Measurements from ENCODE around the gene AACS. TPM values are rescaled to one million over a fixed set of nuclear protein-coding genes. Genes with fewer than 3 reads are reported as not detected.

The AACS gene
- total RNA-seq, 1 experiment from 2014 or later = 31.3 TPM

DNA sequence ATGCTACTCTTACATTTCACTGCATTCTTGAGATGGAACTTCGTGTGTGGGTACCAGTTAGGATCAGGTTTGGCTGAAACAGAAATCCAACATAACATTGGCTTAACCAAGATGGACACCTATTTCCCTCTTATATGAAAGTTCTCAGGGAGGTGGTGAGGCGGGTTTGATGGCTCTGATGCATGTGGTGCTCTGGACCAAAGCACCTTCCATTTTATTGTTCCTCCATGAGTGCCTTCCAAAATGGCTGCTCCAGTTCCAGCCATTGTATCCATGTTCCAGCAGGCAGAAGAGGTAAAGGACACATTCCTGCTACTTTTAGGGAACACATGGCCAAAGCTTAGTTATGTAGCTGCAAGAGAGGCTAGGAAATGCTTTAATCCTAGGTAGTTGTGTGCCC is 42.2 kb upstream of the AACS start:
- Mint-ChIP-seq H3K4me3 (ENCODE audit: unreplicated experiment) (no peak overlapping the region), H3K4me1 (ENCODE audit: low read depth, unreplicated experiment) (no peaks in the 10 kb centered on the region), H3K9me3 (ENCODE audit: unreplicated experiment) (no peaks in the 10 kb centered on the region), H3K27ac (ENCODE audit: unreplicated experiment) (no peak overlapping the region), H3K27me3 (ENCODE audit: insufficient read depth, unreplicated experiment) (no peaks in the 10 kb centered on the region), H3K36me3 (ENCODE audit: insufficient read depth, unreplicated experiment) (peaks cover 15% of the 10 kb centered on the region)
- TF ChIP-seq, protein P1, sequence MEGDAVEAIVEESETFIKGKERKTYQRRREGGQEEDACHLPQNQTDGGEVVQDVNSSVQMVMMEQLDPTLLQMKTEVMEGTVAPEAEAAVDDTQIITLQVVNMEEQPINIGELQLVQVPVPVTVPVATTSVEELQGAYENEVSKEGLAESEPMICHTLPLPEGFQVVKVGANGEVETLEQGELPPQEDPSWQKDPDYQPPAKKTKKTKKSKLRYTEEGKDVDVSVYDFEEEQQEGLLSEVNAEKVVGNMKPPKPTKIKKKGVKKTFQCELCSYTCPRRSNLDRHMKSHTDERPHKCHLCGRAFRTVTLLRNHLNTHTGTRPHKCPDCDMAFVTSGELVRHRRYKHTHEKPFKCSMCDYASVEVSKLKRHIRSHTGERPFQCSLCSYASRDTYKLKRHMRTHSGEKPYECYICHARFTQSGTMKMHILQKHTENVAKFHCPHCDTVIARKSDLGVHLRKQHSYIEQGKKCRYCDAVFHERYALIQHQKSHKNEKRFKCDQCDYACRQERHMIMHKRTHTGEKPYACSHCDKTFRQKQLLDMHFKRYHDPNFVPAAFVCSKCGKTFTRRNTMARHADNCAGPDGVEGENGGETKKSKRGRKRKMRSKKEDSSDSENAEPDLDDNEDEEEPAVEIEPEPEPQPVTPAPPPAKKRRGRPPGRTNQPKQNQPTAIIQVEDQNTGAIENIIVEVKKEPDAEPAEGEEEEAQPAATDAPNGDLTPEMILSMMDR (IDR thresholded peaks at IDR 0.05; ENCODE audit: insufficient read depth in 1 of 2, low read depth in 1 of 2, low read length in 1 of 2, severe bottlenecking in 1 of 2, unreplicated experiment in 1 of 2) = no peak
- H3K4me1 ChIP-seq = no peaks in the 10 kb centered on the region
- no peaks in the 10 kb centered on the region for H3K27me3 ChIP-seq (replicated peaks; ENCODE audit: control insufficient read depth, insufficient read depth, low read length)
- BruUV-seq (replicated peaks) = no TSS peak
- H3K36me3 ChIP-seq (ENCODE audit: control insufficient read depth, insufficient read depth, low read length) = no peaks in the 10 kb centered on the region; the same call in 1 of the 2 replicates
- POLR2A ChIA-PET = no interaction called here
- no peaks in the 10 kb centered on the region for H3K9me3 ChIP-seq
- intact Hi-C loops (cut with micrococcal nuclease; ENCODE audit: unreplicated experiment) = no loop called here
- no peak overlapping the region for H3K4me3 ChIP-seq (ENCODE audit: low read depth, low read length)
- CTCF ChIA-PET = no interaction called here
- no peak for DNase-seq

DNA sequence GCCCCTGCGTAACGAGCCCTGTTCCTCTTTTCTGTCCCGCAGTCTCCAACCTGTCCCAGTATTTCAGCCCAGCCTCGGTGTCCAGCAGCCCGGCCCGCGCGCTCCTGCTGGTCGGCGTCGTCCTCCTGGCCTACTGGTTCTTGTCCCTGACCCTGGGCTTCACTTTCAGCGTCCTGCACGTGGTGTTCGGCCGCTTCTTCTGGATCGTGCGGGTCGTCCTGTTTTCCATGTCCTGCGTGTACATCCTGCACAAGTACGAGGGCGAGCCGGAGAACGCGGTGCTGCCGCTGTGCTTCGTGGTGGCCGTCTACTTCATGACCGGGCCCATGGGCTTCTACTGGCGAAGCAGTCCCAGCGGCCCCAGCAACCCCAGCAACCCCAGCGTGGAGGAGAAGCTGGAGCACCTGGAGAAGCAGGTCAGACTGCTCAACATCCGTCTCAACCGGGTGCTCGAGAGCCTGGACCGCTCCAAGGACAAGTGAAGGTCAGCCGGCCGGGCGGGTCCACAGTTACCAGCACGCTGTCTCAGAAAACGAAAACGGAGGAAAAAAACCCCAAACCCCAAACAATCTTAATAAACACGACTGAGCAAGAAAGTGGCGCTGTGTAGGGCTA is 40.2 kb upstream of the AACS start:
- Mint-ChIP-seq H3K27me3 (ENCODE audit: insufficient read depth, unreplicated experiment) (no peaks in the 10 kb centered on the region), H3K27ac (ENCODE audit: unreplicated experiment) (no peak overlapping the region), H3K9me3 (ENCODE audit: unreplicated experiment) (no peaks in the 10 kb centered on the region), H3K4me1 (ENCODE audit: low read depth, unreplicated experiment) (no peaks in the 10 kb centered on the region), H3K36me3 (ENCODE audit: insufficient read depth, unreplicated experiment) (peaks cover 15% of the 10 kb centered on the region), H3K4me3 (ENCODE audit: unreplicated experiment) (no peak overlapping the region)
- H3K9me3 ChIP-seq = no peaks in the 10 kb centered on the region
- intact Hi-C loops (cut with micrococcal nuclease; ENCODE audit: unreplicated experiment) = no loop called here
- CTCF ChIA-PET = no interaction called here
- H3K4me3 ChIP-seq (ENCODE audit: low read depth, low read length) = no peak overlapping the region
- TF ChIP-seq, protein P1 (IDR thresholded peaks at IDR 0.05; ENCODE audit: insufficient read depth in 1 of 2, low read depth in 1 of 2, low read length in 1 of 2, severe bottlenecking in 1 of 2, unreplicated experiment in 1 of 2) = no peak
- no TSS peak for BruUV-seq (replicated peaks)
- POLR2A ChIA-PET = no interaction called here
- no peaks in the 10 kb centered on the region for H3K4me1 ChIP-seq
- no peak for DNase-seq
- H3K27me3 ChIP-seq (replicated peaks; ENCODE audit: control insufficient read depth, insufficient read depth, low read length) = no peaks in the 10 kb centered on the region
- no peaks in the 10 kb centered on the region for H3K36me3 ChIP-seq (ENCODE audit: control insufficient read depth, insufficient read depth, low read length)

DNA sequence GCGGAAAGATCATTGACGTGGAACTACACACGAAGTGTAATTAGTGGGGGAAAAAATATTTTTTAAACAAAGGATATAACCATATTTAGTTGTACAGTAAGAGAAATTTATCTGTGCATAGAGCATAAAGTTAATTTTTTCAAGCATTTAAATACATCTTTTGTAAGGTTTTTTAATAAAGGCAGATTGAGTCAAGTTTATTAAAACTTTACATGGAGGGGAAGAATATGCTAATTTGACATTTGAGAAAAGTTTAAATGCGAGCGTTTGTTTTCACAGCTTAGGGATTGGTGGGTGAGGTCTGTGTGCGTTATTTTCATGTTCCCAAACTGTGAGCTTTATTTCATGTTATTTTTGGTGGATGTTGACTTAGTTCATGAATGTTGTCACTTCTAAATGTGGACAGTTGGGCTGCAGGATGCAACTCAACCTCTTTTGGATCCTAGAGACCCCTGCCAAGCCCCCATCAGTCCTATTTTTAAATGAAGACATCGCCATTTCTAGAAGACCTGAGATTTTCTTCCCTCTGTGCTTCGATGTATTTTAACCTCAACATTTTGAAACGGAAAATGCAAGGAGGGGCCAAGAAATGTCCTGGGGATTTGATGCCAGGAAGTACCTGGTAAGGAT is 39.5 kb upstream of the AACS start:
- peaks cover 15% of the 10 kb centered on the region for H3K36me3 Mint-ChIP-seq (ENCODE audit: insufficient read depth, unreplicated experiment)
- TSS peak; percentile 12 for BruUV-seq (replicated peaks)
- no peaks in the 10 kb centered on the region for H3K4me1 Mint-ChIP-seq (ENCODE audit: low read depth, unreplicated experiment)
- H3K27ac Mint-ChIP-seq (ENCODE audit: unreplicated experiment) = no peak overlapping the region
- H3K27me3 Mint-ChIP-seq (ENCODE audit: insufficient read depth, unreplicated experiment) = no peaks in the 10 kb centered on the region
- H3K27me3 ChIP-seq (replicated peaks; ENCODE audit: control insufficient read depth, insufficient read depth, low read length) = no peaks in the 10 kb centered on the region
- ChIA-PET CTCF (interaction anchor here (0.6 kb wide), 1 partner anchor 9 kb away, joined by 3 read pairs; no protein-coding TSS in a partner anchor), POLR2A (no interaction called here)
- no peaks in the 10 kb centered on the region for H3K9me3 Mint-ChIP-seq (ENCODE audit: unreplicated experiment)
- H3K4me3 ChIP-seq (ENCODE audit: low read depth, low read length) = no peak overlapping the region
- no peak for DNase-seq
- H3K4me3 Mint-ChIP-seq (ENCODE audit: unreplicated experiment) = no peak overlapping the region
- intact Hi-C loops (cut with micrococcal nuclease; ENCODE audit: unreplicated experiment) = no loop called here
- no peaks in the 10 kb centered on the region for H3K9me3 ChIP-seq
- no peaks in the 10 kb centered on the region for H3K4me1 ChIP-seq
- no peaks in the 10 kb centered on the region for H3K36me3 ChIP-seq (ENCODE audit: control insufficient read depth, insufficient read depth, low read length)
- TF ChIP-seq, protein P1 (IDR thresholded peaks at IDR 0.05; ENCODE audit: insufficient read depth in 1 of 2, low read depth in 1 of 2, low read length in 1 of 2, severe bottlenecking in 1 of 2, unreplicated experiment in 1 of 2) = no peak
